A549 (cell line): ENCODE results near the gene ERMARD. TPM values are rescaled to one million over a fixed set of nuclear protein-coding genes. Genes with fewer than 3 reads are reported as not detected.

Experiments used
- ATAC-seq, 2 experiments: fragments of 200-7000 bp in 1 of 2; fragments of >200 bp in 1 of 2; cut with Nextera tagmentation in 1 of 2; cut with Tn5 transposase in 1 of 2; 3 replicates each; pipeline versions ENCODE4 v1.8.0 to v1.9.1; 2018 to 2020; ENCODE audit warnings: mild to moderate bottlenecking in 1 of 2, moderate library complexity in 1 of 2
- CTCF ChIA-PET: fragments of 300-600 bp; sonication (Branson Sonifier 250); formaldehyde crosslinking; extraction: SDS; loops from one replicate; lab custom pipeline; 2021; ENCODE audit warnings: antibody characterized with exemption, inconsistent platforms; lab: Yijun Ruan, JAX
- POLR2A ChIA-PET: fragments of 350-600 bp; formaldehyde crosslinking; extraction: SDS; loops from one replicate; lab custom pipeline; 2021; ENCODE audit warnings: antibody characterized with exemption, inconsistent platforms; lab: Yijun Ruan, JAX
- DNase-seq, 2 experiments: peaks; one replicate each; pipeline versions ENCODE4 v3.0.0 to v3.0.0-alpha.2; 2011 to 2016; ENCODE audit warnings: low read depth in 1 of 2, low spot score in 1 of 2
- FAIRE-seq: peaks from 2 replicates; lab custom pipeline; 2011; peaks lifted over from hg19 to GRCh38; lab: Jason Lieb, UNC
- H3K27ac ChIP-seq, 2 experiments: fragments of >200 bp; sonication (Bioruptor Twin); formaldehyde crosslinking; 3 replicates each; pipeline ENCODE4 v1.5.1; 2016 to 2017
- H3K4me1 ChIP-seq: fragments of >200 bp; sonication (Bioruptor Twin); formaldehyde crosslinking; 3 replicates; pipeline ENCODE4 v1.6.1; 2016
- H3K4me2 ChIP-seq: fragments of >200 bp; sonication (Bioruptor Twin); formaldehyde crosslinking; 3 replicates; pipeline ENCODE4 v1.6.1; 2016
- H3K4me3 ChIP-seq: fragments of >200 bp; sonication (Bioruptor Twin); formaldehyde crosslinking; 3 replicates; pipeline ENCODE4 v1.5.1; 2016
- H3K9me3 ChIP-seq: fragments of >200 bp; sonication (Bioruptor Twin); formaldehyde crosslinking; 3 replicates; pipeline ENCODE4 v1.6.1; 2016
- CBX2 ChIP-seq: fragments of 200-600 bp; sonication (generic); IDR thresholded peaks from 2 replicates; pipeline ENCODE4 v1.6.1; 2016; ENCODE audit warnings: low read depth, mild to moderate bottlenecking, borderline replicate concordance
- CHD2 ChIP-seq: fragments of 150-350 bp; IDR thresholded peaks from 2 replicates; pipeline ENCODE4 v1.6.1; 2014; ENCODE audit warnings: low read length; ENCODE audit not compliant: partially characterized antibody
- EHF ChIP-seq: fragments of 250-450 bp; sonication (Bioruptor Pico); IDR thresholded peaks from 2 replicates; pipeline ENCODE4 v1.5.0; 2020; ENCODE audit warnings: mild to moderate bottlenecking
- EHMT2 ChIP-seq: fragments of 200-600 bp; sonication (generic); IDR thresholded peaks from 2 replicates; pipeline ENCODE4 v1.6.1; 2016; ENCODE audit warnings: antibody characterized with exemption, low read depth, mild to moderate bottlenecking, moderate library complexity
- FOSL2 ChIP-seq, 2 experiments: fragments of 450-650 bp in 1 of 2; fragments of >200 bp in 1 of 2; sonication (Bioruptor Twin) in 1 of 2; formaldehyde crosslinking; IDR thresholded peaks; 2 replicates each; pipeline versions ENCODE4 v1.5.0 to v1.6.1; 2016 to 2020; ENCODE audit warnings: mild to moderate bottlenecking in 1 of 2, moderate library complexity in 1 of 2
- GATA3 ChIP-seq: IDR thresholded peaks from 2 replicates; pipeline ENCODE4 v1.6.1; 2012; ENCODE audit warnings: borderline replicate concordance
- HOXA7 ChIP-seq: fragments of 250-450 bp; sonication (Bioruptor Pico); IDR thresholded peaks from 2 replicates; pipeline ENCODE4 v1.5.0; 2020; ENCODE audit warnings: mild to moderate bottlenecking, moderate library complexity
- JUNB ChIP-seq: fragments of >200 bp; sonication (Bioruptor Twin); formaldehyde crosslinking; IDR thresholded peaks from 2 replicates; pipeline ENCODE4 v1.6.1; 2016
- KDM1A ChIP-seq: fragments of 200-600 bp; sonication (generic); IDR thresholded peaks from 2 replicates; pipeline ENCODE4 v1.6.1; 2016; ENCODE audit warnings: low read depth, mild to moderate bottlenecking
- MAFK ChIP-seq: fragments of 450-650 bp; IDR thresholded peaks from 2 replicates; pipeline ENCODE4 v1.6.1; 2014; ENCODE audit not compliant: partially characterized antibody
- MYC ChIP-seq: IDR thresholded peaks from 2 replicates; pipeline ENCODE4 v1.6.1; 2012; ENCODE audit warnings: mild to moderate bottlenecking, inconsistent platforms, low read length, improper control_type of control experiment, borderline replicate concordance
- NFE2L2 ChIP-seq: fragments of 150-350 bp; conservative IDR thresholded peaks from 2 replicates; pipeline ENCODE4 v1.6.1; 2014; ENCODE audit warnings: low read length
- NPAS2 ChIP-seq: fragments of 250-450 bp; sonication (Bioruptor Pico); IDR thresholded peaks from 2 replicates; pipeline ENCODE4 v1.8.0; 2022; ENCODE audit warnings: mild to moderate bottlenecking, moderate library complexity, borderline replicate concordance
- POLR2AphosphoS2 ChIP-seq: conservative IDR thresholded peaks from 2 replicates; pipeline ENCODE4 v1.6.1; 2012; ENCODE audit warnings: low read length, improper control_type of control experiment, inconsistent platforms
- RARB ChIP-seq: fragments of 250-450 bp; sonication (Bioruptor Pico); IDR thresholded peaks from 2 replicates; pipeline ENCODE4 v1.8.0; 2021; ENCODE audit warnings: mild to moderate bottlenecking, moderate library complexity
- RCOR1 ChIP-seq: fragments of 150-350 bp; IDR thresholded peaks from 2 replicates; pipeline ENCODE4 v1.6.1; 2014; ENCODE audit warnings: antibody characterized with exemption, low read length, low read depth
- RFX5 ChIP-seq: fragments of 450-650 bp; IDR thresholded peaks from 2 replicates; pipeline ENCODE4 v1.7.1; 2014; ENCODE audit warnings: antibody characterized with exemption, mild to moderate bottlenecking, moderate library complexity
- SMC3 ChIP-seq: fragments of >200 bp; sonication (Bioruptor Twin); formaldehyde crosslinking; IDR thresholded peaks from 3 replicates; pipeline ENCODE4 v1.6.1; 2018; ENCODE audit warnings: inconsistent platforms
- TP53 ChIP-seq: fragments of 250-450 bp; sonication (Bioruptor Pico); IDR thresholded peaks from 2 replicates; pipeline ENCODE4 v1.5.0; 2021; ENCODE audit warnings: mild to moderate bottlenecking, moderate library complexity
- ZC3H11A ChIP-seq: fragments of 450-650 bp; IDR thresholded peaks from 2 replicates; pipeline ENCODE4 v1.6.1; 2014; ENCODE audit warnings: antibody characterized with exemption, mild to moderate bottlenecking
- ZNF302 ChIP-seq: fragments of 250-450 bp; sonication (Bioruptor Pico); IDR thresholded peaks from 2 replicates; pipeline ENCODE4 v1.9.0; 2021; ENCODE audit warnings: inconsistent platforms, mild to moderate bottlenecking, moderate library complexity
- WGBS: methylation state at CpG from one replicate; pipeline ENCODE4 v1.1.6; 2017; ENCODE audit errors: missing lambda C conversion rate; 5-methylcytosine and 5-hydroxymethylcytosine counted together
- polyA plus RNA-seq, 4 experiments: library from polyadenylated mRNA; depleted of rRNA in 3 of 4; stranded (reverse); fragments of >200 nt; fragmentation: RNase III in 1 of 4; extraction: RNeasy Plus Mini Kit Qiagen cat#74134 plus additional on column Dnase treatment in 1 of 4; gene quantifications; 2 replicates in 3 of 4; 3 replicates in 1 of 4; pipeline ENCODE4 v1.2.3, GENCODE V29; 2011 to 2017
- TF ChIP-seq, protein P1 (sequence below): IDR thresholded peaks from 2 replicates; pipeline ENCODE4 v1.6.1; 2012
- TF ChIP-seq, protein P2 (sequence below): fragments of >200 bp; sonication (Bioruptor Twin); formaldehyde crosslinking; IDR thresholded peaks from 3 replicates; pipeline ENCODE4 v1.6.1; 2016
- TF ChIP-seq, protein P3 (sequence below): fragments of 250-450 bp; sonication (Bioruptor Pico); IDR thresholded peaks from 2 replicates; pipeline ENCODE4 v1.5.0; 2021; ENCODE audit warnings: mild to moderate bottlenecking, moderate library complexity, borderline replicate concordance
- TF ChIP-seq, protein P4 (sequence below): IDR thresholded peaks from 2 replicates; pipeline ENCODE4 v1.6.1; 2012
- TF ChIP-seq, protein P5 (sequence below): fragments of >200 bp; sonication (Bioruptor Twin); formaldehyde crosslinking; IDR thresholded peaks from 2 replicates; pipeline ENCODE4 v1.6.1; 2016

Gene ERMARD
- polyA plus RNA-seq, 2 of the 4 experiments (the other 2 are of a cell fraction) = 8.5 to 22.5 TPM

DNA sequence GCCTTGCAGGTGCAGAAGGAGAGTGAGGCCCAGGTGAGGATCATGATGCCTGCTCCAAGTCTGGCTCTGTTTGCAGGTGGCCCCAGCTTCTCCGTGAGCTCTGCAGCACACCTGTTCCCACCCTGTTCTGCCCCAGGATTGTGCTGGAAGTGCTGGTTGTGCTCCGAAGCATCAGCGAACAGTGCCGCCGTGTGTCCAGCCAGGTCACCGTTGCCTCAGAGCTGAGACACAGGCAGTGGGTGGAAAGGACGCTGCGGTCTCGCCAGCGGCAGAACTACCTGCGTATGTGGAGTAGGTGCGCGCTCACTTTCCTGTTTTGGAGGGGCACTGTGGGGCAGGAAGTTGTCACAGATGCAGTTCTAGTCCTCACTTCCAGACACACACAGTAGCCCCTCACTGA lies 25.0 kb downstream of the ERMARD start:
- ChIA-PET POLR2A (no interaction called here), CTCF (no interaction called here)
- ATAC-seq = no peak
- H3K4me2 ChIP-seq = no peak overlapping the region
- TF ChIP-seq FOSL2 (IDR thresholded peaks at IDR 0.05) (no peak), FOSL2 (CRISPR knock-in tag; IDR thresholded peaks at IDR 0.05) (no peak)
- no peaks in the 10 kb centered on the region for H3K9me3 ChIP-seq
- H3K4me3 ChIP-seq = no peak overlapping the region
- 93% methylated on average over 13 of the region's 13 CpGs for WGBS
- no peaks in the 10 kb centered on the region for H3K4me1 ChIP-seq
- no peak for FAIRE-seq
- no peak for DNase-seq
- no peak overlapping the region for H3K27ac ChIP-seq

DNA sequence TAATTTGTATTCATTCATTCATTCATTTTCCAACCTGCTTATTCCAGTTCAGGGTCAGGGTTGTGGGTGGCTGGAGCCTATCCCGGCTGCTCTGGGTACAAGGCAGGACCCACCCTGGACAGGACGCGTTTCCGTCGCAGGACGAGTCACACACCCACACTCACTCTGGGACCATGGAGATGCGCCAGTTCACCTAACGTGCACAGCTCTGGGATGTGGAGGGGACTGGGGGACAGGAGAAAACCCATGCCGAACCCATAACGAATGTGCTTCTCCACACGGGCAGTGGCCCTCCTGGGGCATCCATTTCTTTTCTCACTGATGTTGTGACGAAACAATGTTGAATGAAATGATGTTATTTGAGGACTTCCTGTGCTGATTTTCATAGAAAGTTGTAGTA lies 26.5 kb downstream of the ERMARD start:
- FAIRE-seq (no peak), ATAC-seq (no peak)
- H3K4me2 ChIP-seq = no peak overlapping the region

DNA sequence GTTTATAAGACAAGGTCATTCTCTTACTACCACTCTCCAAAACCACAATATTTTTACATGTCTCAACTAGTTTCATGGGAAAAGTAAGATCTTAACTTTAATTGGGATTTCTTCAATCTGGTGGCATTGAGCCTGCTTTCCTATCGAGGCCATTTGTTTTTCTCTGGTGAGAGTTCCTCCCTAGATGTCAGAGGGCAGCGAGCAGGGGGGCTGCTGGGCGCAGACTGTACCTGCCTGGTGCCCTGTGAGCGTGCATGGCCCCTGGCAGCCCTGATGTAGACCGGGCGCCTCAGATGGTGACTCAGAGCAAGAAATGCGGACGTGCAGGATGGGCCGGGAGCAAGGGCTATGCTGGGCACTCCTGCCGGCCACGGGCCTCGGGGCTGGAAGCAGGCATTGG lies 27.2 kb downstream of the ERMARD start:
- Histone ChIP-seq H3K4me2 (no peak overlapping the region), H3K9me3 (no peaks in the 10 kb centered on the region), H3K4me1 (no peaks in the 10 kb centered on the region), H3K27ac (no peak overlapping the region), H3K4me3 (no peak overlapping the region)
- ATAC-seq = no peak
- DNase-seq = no peak
- WGBS = 83% methylated on average over 9 of the region's 12 CpGs
- no peak for TF ChIP-seq SMC3
- TF ChIP-seq NFE2L2 = no peak
- no peak for TF ChIP-seq KDM1A
- TF ChIP-seq EHMT2 = no peak
- no peak for TF ChIP-seq EHF (CRISPR knock-in tag)
- no peak for TF ChIP-seq RFX5
- TF ChIP-seq, protein P1, sequence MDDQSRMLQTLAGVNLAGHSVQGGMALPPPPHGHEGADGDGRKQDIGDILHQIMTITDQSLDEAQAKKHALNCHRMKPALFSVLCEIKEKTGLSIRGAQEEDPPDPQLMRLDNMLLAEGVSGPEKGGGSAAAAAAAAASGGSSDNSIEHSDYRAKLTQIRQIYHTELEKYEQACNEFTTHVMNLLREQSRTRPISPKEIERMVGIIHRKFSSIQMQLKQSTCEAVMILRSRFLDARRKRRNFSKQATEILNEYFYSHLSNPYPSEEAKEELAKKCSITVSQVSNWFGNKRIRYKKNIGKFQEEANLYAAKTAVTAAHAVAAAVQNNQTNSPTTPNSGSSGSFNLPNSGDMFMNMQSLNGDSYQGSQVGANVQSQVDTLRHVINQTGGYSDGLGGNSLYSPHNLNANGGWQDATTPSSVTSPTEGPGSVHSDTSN = no peak
- TF ChIP-seq, protein P2, sequence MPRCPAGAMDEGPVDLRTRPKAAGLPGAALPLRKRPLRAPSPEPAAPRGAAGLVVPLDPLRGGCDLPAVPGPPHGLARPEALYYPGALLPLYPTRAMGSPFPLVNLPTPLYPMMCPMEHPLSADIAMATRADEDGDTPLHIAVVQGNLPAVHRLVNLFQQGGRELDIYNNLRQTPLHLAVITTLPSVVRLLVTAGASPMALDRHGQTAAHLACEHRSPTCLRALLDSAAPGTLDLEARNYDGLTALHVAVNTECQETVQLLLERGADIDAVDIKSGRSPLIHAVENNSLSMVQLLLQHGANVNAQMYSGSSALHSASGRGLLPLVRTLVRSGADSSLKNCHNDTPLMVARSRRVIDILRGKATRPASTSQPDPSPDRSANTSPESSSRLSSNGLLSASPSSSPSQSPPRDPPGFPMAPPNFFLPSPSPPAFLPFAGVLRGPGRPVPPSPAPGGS = no peak
- TF ChIP-seq RARB = no peak
- TF ChIP-seq TP53 (CRISPR knock-in tag) = no peak
- TF ChIP-seq CHD2 = no peak
- TF ChIP-seq, protein P3, sequence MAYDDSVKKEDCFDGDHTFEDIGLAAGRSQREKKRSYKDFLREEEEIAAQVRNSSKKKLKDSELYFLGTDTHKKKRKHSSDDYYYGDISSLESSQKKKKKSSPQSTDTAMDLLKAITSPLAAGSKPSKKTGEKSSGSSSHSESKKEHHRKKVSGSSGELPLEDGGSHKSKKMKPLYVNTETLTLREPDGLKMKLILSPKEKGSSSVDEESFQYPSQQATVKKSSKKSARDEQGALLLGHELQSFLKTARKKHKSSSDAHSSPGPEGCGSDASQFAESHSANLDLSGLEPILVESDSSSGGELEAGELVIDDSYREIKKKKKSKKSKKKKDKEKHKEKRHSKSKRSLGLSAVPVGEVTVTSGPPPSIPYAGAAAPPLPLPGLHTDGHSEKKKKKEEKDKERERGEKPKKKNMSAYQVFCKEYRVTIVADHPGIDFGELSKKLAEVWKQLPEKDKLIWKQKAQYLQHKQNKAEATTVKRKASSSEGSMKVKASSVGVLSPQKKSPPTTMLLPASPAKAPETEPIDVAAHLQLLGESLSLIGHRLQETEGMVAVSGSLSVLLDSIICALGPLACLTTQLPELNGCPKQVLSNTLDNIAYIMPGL (CRISPR knock-in tag) = no peak
- TF ChIP-seq GATA3 = no peak
- TF ChIP-seq NPAS2 = no peak
- no peak for TF ChIP-seq ZNF302 (CRISPR knock-in tag)
- no peak for TF ChIP-seq CBX2
- ChIA-PET CTCF (no interaction called here), POLR2A (no interaction called here)
- no peak for FAIRE-seq

More for the DNA sequence above, 26.5 kb downstream of the ERMARD start:
- no peak for DNase-seq
- 89% methylated on average over 12 of the region's 12 CpGs for WGBS
- H3K4me1 ChIP-seq = no peaks in the 10 kb centered on the region
- POLR2A ChIA-PET = no interaction called here
- H3K27ac ChIP-seq = no peak overlapping the region
- CTCF ChIA-PET = interaction anchor here (1.0 kb wide), 1 partner anchor 12 kb away, joined by 4 read pairs; no protein-coding TSS in a partner anchor
- TF ChIP-seq MAFK = no peak
- TF ChIP-seq POLR2AphosphoS2 = no peak
- no peak for TF ChIP-seq MYC
- TF ChIP-seq JUNB = no peak
- no peak for TF ChIP-seq NFE2L2
- TF ChIP-seq HOXA7 (CRISPR knock-in tag) = no peak
- TF ChIP-seq, protein P4, sequence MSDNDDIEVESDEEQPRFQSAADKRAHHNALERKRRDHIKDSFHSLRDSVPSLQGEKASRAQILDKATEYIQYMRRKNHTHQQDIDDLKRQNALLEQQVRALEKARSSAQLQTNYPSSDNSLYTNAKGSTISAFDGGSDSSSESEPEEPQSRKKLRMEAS = no peak
- TF ChIP-seq RCOR1 = no peak
- no peak for TF ChIP-seq FOSL2 (IDR thresholded peaks at IDR 0.05)
- no peak for TF ChIP-seq FOSL2 (CRISPR knock-in tag; IDR thresholded peaks at IDR 0.05)
- TF ChIP-seq ZC3H11A = no peak
- TF ChIP-seq, protein P5, sequence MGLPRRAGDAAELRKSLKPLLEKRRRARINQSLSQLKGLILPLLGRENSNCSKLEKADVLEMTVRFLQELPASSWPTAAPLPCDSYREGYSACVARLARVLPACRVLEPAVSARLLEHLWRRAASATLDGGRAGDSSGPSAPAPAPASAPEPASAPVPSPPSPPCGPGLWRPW = no peak
- TF ChIP-seq EHF (CRISPR knock-in tag) = no peak
- H3K9me3 ChIP-seq = no peaks in the 10 kb centered on the region
- H3K4me3 ChIP-seq = no peak overlapping the region
